GM18909 (cell line): ENCODE measurements around the gene TWIST2.

Source experiments
- ATAC-seq: cut with Tn5 transposase; IDR thresholded peaks from one replicate; pipeline ENCODE4 v1.9.1; 2021; ENCODE audit warnings: mild to moderate bottlenecking; ENCODE audit not compliant: unreplicated experiment, poor library complexity

Gene TWIST2

GRCh38 chr2:238855891-238856580 lies 8.2 kb downstream of the TWIST2 start:
- ATAC-seq, result no peak

- ATAC-seq, result no peak
These were observed 9.1 kb downstream of the TWIST2 start for GRCh38 chr2:238856713-238857567.

GRCh38 chr2:238857959-238858358 lies 10.1 kb downstream of the TWIST2 start:
- no peak for ATAC-seq

- no peak for ATAC-seq
These were observed 11.9 kb downstream of the TWIST2 start for GRCh38 chr2:238859636-238860347.

- ATAC-seq, result no peak
These were observed 13.3 kb downstream of the TWIST2 start for GRCh38 chr2:238861013-238861730.

GRCh38 chr2:238861766-238862315 lies 14.0 kb downstream of the TWIST2 start:
- ATAC-seq, result no peak

GRCh38 chr2:238862701-238863100 lies 14.8 kb downstream of the TWIST2 start:
- ATAC-seq, result no peak

GRCh38 chr2:238863231-238863630 lies 15.3 kb downstream of the TWIST2 start:
- no peak for ATAC-seq

GRCh38 chr2:238863749-238864206 lies 15.9 kb downstream of the TWIST2 start:
- no peak for ATAC-seq

GRCh38 chr2:238864207-238865014 lies 16.5 kb downstream of the TWIST2 start:
- ATAC-seq, result no peak

- ATAC-seq, result no peak
These were observed 17.3 kb downstream of the TWIST2 start for GRCh38 chr2:238865015-238865719.

GRCh38 chr2:238865744-238866355 lies 18.0 kb downstream of the TWIST2 start:
- ATAC-seq, result no peak

GRCh38 chr2:238866656-238867277 lies 18.9 kb downstream of the TWIST2 start:
- ATAC-seq, result no peak

GRCh38 chr2:238868067-238868524 lies 20.2 kb downstream of the TWIST2 start:
- ATAC-seq, result no peak

- no peak for ATAC-seq
These were observed 20.9 kb downstream of the TWIST2 start for GRCh38 chr2:238868616-238869292.

GRCh38 chr2:238869293-238870124 lies 21.6 kb downstream of the TWIST2 start:
- no peak for ATAC-seq
